HG03097 (cell line): Measurements from ENCODE around the gene GATAD2A.
"Not testable (repeated sequence)": the region's sequence is repeated elsewhere in the genome, so short reads cannot be mapped to it uniquely, and the experiment has no call there.

Source experiments
- ATAC-seq: cut with Tn5 transposase; IDR thresholded peaks from one replicate; pipeline ENCODE4 v1.9.1; 2021; ENCODE audit not compliant: unreplicated experiment, low FRiP score

The GATAD2A gene

GRCh38 chr19:19461671-19462622 is 56.5 kb downstream of the GATAD2A start:
- ATAC-seq: no peak

DNA sequence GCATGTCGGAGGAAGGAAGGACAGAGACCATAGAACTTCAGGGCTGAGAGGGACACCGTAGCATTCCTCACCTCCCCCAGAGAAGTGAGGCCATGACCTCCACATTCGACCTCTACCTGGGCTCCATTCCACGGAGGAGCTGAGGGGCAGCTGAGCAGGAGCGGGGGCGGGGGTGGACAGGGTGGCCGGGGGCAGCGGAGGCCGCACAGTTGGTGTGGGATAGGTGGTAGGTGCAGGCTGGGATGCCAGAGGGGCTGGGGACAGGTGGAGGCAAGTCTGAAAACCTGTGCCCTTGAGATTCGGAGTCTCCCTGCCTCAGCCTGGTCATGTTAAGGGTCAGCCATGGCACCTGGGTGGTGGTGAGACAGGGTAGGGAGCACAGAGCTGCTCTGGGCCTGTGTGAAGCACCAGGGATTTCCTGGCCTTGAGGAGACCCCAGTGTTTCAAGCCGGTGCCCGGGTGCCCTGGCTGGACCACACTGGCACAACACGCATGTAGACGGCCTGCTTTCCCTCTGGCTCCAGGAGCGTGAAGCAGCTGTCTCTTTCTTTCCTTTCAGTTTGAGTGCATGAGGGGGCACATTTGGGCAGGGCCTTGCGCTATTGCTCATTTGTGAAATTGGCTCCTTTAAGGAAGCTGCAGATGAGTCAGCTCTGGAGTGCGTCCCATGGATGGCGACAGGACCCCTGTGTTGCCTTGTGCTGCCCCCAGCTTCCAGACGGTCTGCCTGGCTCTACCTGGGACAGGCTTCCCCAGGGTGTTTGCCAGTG is 58.1 kb downstream of the GATAD2A start:
- no peak for ATAC-seq

DNA sequence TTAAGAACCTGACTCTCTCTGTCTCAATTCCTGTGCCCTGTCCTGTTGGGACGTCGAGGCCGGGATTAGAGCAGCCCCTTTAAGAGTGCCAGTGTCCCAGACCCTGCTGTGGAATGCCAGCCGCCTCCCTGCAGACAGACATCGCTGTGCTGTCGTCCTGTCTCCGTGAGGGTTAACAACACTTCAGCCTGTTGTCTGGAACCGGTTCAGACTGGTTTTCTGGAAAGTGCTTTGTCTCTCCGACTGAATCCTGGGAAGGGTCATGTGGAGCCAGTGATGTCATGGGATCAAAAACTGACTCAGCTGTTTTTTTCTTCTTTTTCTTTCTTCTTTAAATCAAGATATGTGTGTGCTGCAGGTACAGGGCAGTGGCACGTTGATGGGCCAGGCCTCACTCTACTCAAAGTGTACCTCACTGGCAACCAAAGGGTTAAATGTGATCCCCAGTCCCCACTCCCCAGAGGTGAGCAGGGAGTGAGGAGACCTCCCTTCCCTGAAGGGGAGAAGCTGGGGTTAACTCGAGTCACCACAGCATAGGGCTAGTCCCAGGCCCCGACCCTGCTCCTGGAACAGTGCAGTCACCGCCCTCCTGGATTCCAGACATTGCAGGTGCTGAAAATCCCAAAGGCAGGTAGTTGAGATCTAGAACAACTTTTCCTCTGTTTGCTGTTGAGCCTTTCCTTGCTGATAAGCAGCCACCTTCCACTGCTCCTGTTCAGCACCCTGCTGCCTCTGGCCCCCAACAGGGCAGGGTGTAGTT is 59.0 kb downstream of the GATAD2A start:
- ATAC-seq: no peak

DNA sequence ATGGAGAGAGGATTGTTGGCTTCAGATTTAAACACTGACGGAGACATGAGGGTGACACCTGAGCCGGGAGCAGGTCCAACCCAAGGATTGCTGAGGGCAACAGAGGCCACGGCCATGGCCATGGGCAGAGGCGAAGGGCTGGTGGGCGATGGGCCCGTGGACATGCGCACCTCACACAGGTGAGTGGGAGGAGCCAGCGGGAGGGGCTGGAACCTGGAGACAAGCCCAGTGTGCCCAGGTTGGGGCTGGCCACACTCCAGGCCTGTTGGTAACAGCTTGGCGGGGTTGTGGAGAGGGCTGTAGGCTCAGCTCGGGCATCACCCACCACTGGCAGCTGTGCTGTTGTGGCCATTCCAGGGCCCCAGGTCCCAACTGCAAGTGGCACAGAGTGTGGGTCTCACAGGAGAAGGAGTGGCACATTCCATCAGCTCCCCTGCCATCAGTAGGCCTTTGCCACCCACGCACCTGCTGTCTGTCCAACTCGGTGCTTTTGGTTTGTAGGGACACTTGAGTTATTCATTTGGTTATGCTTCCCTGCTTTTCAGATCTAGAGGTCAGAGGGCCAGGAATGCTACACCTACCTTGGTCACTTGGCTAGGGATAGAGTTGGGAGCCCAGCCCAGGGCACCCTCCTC is 60.1 kb downstream of the GATAD2A start:
- no peak for ATAC-seq

DNA sequence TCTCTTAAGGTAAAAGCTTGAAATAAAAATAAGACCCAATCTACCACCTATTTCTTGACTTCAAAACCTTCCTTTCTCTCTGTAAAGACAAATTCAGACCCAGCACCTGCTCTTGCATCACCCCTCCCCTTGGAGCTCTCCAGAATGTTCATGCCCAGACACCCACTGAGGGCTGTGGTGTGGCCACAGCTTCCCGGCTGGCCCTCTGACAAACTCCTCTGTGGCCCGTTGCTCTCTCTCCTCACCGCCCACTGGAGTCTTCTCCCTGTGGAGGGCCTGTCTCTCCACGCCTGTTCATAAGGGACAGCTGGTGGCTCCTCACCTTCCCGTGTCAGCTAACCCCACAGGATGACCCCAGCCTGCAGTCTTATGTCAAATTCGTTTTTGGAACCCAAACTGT is 60.7 kb downstream of the GATAD2A start:
- ATAC-seq: no peak

DNA sequence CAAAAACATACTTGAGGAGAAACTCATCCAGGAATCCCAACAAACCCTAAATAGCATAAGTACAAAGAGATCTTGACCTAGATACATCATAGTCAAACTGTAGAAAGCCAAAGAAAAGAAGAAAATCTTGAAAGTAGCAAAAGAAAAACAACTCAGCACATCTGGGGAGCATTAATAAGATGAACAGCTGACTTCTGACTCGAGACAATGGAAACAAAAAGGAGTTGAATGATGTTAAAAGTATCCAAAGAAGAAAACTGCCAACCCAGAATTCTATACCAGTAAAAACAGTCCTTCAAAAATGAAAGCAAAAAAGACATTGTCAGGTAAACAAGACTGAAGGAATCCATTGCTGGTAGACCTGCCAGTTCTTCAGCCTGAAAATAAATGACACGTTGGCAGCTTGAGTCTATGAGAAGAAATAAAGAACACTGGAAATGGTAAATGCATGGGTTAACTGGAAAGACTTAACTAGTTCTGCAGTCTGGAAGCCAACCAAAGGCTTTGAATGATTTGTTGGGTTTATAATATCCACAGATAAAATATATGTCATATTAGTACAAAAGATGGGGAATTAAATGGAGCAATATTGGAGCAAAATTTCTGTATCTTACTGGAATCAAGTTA is 63.1 kb downstream of the GATAD2A start:
- ATAC-seq: no peak

DNA sequence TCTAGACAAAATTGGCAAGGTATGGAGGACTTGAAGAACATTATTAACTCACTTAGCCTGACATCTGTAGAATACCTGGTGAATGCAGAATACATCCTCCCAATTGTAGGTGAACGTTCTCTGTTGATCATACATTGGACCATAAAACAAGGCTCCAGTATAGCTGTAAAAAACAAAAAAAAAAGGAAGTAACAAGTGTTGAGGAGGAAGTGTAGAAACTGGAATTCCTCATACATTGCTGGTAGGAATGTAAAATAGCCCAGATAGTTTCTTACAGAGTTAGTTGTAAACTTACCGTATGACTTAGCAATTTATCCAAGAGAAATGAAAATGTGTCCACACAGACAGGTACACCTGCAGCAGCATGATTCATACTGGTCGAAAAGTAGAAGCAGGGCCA is 65.1 kb downstream of the GATAD2A start:
- ATAC-seq: no peak

GRCh38 chr19:19471682-19472081 is 66.2 kb downstream of the GATAD2A start:
- no peak for ATAC-seq

GRCh38 chr19:19472106-19472505 is 66.6 kb downstream of the GATAD2A start:
- ATAC-seq: not testable (repeated sequence)

GRCh38 chr19:19475015-19475765 is 69.7 kb downstream of the GATAD2A start:
- ATAC-seq: no peak

DNA sequence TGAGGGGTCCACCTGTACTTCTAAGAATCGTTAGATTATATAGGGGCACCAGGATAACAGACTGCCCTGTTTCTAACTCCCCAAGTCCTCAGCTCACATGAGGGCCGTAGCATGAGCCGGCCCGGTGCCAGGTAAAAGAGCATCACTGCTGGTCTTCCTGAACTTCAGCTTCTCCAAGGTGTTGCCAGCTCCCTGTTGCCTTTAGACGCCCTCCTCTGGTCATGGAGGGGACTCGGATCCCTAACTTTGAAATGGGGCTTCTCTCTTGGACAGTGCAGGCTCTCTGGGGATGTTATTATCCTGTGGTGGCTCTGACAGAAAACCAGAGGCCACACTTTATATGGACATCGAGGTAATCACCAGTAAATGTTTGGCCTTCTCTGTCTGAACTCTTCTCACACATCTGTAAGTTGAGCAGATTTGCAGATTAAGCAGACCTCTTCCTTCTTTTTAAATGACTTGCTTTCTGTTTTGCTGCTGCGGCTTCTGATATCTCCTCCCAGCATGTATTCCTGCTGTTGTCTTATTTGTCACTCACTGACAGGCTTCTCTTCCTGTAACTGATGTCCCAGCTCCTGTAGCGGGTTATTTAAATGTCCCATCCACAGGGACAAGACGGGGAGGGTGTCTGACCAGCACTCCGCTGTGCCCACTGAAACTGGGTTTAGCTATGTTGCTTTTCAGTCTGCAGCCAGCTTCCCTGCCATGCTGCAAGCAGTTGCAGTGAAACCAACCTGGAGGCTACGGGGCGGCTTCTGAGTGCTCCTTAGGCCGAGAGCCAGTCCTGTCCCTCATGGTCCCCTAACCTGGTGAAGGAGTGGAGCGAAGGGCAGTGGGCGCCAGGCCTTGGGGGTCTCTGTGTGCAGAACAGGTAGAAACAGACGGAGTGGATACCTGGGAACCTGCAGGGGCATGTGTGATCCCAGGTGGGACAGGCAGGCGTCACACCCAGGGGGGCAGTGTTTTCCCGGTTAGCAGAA is 70.7 kb downstream of the GATAD2A start:
- ATAC-seq: no peak

DNA sequence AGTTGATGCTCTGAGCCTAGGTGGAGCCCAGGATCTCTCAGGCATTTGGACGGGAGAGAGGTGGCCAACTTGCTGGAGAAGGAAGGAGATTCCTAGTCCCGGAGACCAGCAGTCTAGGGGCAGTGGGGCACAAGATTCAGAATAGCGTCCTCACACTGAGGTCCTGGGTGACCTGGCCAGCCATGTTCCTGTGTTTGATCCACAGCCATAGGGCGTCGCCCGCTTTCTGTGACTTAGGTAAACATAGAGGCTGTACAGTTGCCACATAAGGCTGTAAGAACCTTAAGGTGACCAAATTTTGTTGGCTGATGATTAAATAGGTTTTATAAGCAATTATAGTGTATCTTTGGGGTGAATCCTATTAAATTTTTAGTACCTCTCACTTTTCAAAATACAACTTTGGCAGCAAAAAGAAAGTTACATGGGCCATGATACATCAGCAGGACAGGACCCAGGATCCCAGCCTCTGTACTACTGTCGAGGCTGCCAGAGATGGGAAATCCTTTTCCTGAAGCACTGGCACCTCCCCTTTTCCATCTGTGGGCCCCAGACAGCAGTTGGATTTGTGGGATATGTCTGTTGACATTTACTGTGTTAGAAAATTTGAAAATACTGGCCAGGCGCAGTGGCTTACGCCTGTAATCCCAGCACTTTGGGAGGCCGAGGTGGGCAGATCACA is 72.4 kb downstream of the GATAD2A start:
- ATAC-seq: no peak

DNA sequence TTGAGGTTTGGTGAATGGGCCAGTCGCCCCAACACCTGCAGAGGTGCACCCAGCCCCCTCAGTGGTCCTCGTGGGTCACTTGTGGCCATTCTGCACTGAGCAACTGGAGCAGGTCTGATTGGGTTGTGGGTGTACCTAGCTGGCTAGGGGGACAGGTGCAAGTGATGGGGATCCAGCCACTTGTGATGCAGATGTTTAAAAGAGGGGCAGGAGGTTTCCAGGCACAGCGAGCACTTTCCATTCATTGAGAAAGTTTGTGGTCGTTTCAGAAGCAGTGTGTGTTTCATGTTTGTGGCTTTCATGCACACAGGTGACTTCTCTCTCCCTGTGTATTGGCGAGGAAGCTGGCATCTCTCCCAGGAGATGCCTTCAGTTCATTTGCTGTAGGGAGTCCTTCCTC is 75.2 kb downstream of the GATAD2A start:
- ATAC-seq: no peak

DNA sequence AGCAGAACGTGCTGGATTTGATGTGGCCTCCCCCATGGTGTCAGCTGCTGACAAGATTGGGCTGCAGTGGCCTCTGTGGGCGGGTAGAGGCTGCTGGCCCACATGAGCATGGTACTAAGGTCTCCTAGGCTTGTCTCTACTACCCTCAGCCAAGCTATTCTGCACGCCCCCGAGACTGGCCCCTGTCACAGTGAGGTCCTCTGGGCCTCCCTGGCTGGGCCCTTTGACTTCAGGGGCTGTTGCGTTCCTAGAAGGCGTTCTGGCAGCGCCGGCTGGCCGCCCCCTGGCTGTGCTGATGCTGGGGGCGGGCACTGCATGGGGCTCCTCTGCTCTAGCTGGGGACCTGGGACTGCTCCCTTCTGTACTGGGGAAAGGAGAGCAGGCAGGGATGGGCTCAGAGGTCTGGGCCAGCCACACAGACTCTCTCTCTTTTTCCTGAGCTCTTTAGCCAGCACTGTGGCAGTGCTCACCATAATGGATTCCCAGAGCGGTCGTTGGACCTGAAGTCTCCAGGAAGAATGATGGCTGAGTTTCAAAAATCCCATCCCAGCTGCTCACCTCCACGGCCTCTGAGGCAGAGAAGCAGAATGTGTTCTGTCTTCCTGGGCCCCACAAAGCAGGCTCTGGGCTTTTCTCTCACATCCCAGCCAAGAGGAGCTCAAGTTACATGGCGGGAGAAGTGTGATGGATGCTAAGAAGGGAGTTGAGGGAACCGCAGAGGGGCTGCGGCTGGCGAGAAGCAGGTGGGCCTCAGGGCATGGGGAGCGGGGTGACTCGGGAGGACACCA is 77.5 kb downstream of the GATAD2A start:
- no peak for ATAC-seq

DNA sequence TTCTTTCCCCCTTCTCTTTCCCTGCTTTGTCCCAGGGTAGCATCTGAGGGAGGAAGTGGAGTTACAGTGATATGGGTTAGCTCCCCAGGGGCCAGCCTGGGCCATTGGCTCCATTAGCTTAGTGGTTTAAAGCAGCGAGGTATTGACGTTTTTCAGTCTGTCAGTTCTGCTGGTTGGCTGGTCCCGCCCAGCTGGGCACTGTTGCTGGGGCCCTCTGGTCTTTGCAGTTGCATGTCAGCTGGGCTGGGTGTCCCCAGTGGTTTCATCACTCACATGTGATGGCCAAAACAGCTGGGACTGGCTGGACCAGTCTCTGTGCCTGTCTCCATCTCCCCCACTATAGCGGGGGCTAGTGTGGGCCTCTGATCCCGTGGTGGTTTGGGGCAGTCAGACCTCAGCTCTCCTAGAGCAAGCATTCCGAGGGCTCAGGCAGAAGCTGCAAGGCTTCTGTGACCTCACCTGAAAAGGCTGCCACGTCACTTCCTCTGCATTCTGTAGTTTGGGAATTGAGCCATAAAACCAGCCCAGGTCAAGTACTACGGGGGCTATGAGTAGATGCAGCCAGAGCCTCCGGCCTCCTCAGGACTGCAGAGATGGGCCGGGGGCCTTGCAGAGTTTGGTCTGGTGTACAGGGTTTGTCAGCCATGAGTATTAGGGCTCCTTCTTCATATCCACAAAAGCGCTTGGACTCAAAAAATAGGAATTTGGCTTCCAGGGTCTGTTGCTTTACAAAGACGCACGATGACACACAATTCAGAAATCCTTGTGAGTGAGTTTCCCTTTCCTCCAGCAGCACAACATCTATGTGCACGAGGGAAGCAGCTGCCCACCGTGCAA is 79.9 kb downstream of the GATAD2A start:
- no peak for ATAC-seq

GRCh38 chr19:19485998-19486290 is 80.5 kb downstream of the GATAD2A start:
- no peak for ATAC-seq
